ENCODE data around the gene MARCHF3.

DNA sequence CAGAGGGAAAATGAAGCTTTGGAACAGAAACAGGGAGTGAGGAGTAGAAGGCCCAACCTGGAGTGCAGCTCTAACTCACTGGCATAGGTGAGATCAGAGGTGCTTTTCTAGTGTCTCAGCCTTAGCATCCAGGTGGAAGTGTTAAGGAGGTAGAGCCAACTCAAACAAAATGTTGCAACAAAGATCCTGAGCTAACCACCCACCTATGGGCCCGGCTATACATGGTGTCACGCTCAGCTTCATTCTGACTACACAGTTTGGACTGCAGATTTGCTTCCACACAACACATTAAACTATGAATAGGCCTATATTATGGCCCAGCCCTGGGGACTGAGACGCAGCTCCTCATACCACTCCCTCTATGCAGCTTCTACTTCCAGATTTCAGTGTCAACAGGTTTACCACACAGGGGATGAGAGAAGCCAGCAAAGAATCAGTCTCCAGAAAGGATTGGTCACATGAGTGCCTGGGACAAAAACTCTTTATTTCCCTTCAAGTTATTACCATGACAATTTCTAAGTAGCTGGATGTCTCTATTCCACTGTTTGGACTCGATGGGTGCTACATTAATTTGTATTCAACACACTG lies 34.0 kb upstream of the MARCHF3 start:
- TF ChIP-seq POLR2A (IDR thresholded peaks at IDR 0.05) = no peak
- TF ChIP-seq, protein P1, sequence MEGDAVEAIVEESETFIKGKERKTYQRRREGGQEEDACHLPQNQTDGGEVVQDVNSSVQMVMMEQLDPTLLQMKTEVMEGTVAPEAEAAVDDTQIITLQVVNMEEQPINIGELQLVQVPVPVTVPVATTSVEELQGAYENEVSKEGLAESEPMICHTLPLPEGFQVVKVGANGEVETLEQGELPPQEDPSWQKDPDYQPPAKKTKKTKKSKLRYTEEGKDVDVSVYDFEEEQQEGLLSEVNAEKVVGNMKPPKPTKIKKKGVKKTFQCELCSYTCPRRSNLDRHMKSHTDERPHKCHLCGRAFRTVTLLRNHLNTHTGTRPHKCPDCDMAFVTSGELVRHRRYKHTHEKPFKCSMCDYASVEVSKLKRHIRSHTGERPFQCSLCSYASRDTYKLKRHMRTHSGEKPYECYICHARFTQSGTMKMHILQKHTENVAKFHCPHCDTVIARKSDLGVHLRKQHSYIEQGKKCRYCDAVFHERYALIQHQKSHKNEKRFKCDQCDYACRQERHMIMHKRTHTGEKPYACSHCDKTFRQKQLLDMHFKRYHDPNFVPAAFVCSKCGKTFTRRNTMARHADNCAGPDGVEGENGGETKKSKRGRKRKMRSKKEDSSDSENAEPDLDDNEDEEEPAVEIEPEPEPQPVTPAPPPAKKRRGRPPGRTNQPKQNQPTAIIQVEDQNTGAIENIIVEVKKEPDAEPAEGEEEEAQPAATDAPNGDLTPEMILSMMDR (IDR thresholded peaks at IDR 0.05) = no peak
